Duodenal mucosa (tissue), 2 donors: ENCODE measurements around the gene SCAMP5.

Experiments used
- H3K27ac ChIP-seq: one replicate; pipeline ENCODE4 v1.7.0; 2013; ENCODE audit warnings: low read depth, low read length
- H3K27me3 ChIP-seq, 2 donors: one replicate each; pipeline ENCODE4 v1.7.0; 2013; ENCODE audit warnings: low read length in 2 of 2, control low read depth in 1 of 2; ENCODE audit not compliant: insufficient read depth in 2 of 2, control insufficient read depth in 1 of 2
- H3K36me3 ChIP-seq, 2 donors: one replicate each; pipeline ENCODE4 v1.7.0; 2013; ENCODE audit warnings: low read length in 2 of 2, control low read depth in 1 of 2; ENCODE audit not compliant: insufficient read depth in 2 of 2, control insufficient read depth in 1 of 2
- H3K4me1 ChIP-seq, 2 donors: one replicate each; pipeline ENCODE4 v1.7.0; 2013; ENCODE audit warnings: low read length in 2 of 2, control low read depth in 1 of 2; ENCODE audit not compliant: insufficient read depth in 2 of 2, control insufficient read depth in 1 of 2
- H3K4me3 ChIP-seq, 2 donors: one replicate each; pipeline ENCODE4 v1.7.0; 2013; ENCODE audit warnings: low read length in 2 of 2, low read depth in 1 of 2
- H3K9ac ChIP-seq, 2 donors: one replicate each; pipeline ENCODE4 v1.7.0; 2013; ENCODE audit warnings: low read length in 2 of 2, low read depth in 1 of 2
- H3K9me3 ChIP-seq, 2 donors: one replicate each; pipeline ENCODE4 v1.7.0; 2013; ENCODE audit warnings: low read length in 2 of 2, control low read depth in 1 of 2; ENCODE audit not compliant: control insufficient read depth in 1 of 2

The SCAMP5 gene

GRCh38 chr15:74967670-74968069, 27.7 kb upstream of the SCAMP5 start:
- H3K27ac ChIP-seq, result no peak overlapping the region
- H3K36me3 ChIP-seq, result no peaks in the 10 kb centered on the region
- no peaks in the 10 kb centered on the region for H3K4me1 ChIP-seq
- no peaks in the 10 kb centered on the region for H3K27me3 ChIP-seq
- no peak overlapping the region for H3K4me3 ChIP-seq
- H3K9ac ChIP-seq, result no peak overlapping the region
- H3K9me3 ChIP-seq, result no peaks in the 10 kb centered on the region

GRCh38 chr15:74976159-74976558, 19.2 kb upstream of the SCAMP5 start:
- no peaks in the 10 kb centered on the region for H3K27me3 ChIP-seq
- no peaks in the 10 kb centered on the region for H3K4me1 ChIP-seq
- H3K4me3 ChIP-seq, result no peak overlapping the region
- H3K9ac ChIP-seq, result no peak overlapping the region
- H3K9me3 ChIP-seq, result no peaks in the 10 kb centered on the region
- no peaks in the 10 kb centered on the region for H3K36me3 ChIP-seq
- no peak overlapping the region for H3K27ac ChIP-seq

GRCh38 chr15:74977599-74977998, 17.8 kb upstream of the SCAMP5 start:
- no peaks in the 10 kb centered on the region for H3K4me1 ChIP-seq
- H3K4me3 ChIP-seq, result no peak overlapping the region
- no peaks in the 10 kb centered on the region for H3K9me3 ChIP-seq
- no peaks in the 10 kb centered on the region for H3K36me3 ChIP-seq
- no peak overlapping the region for H3K27ac ChIP-seq
- no peaks in the 10 kb centered on the region for H3K27me3 ChIP-seq
- H3K9ac ChIP-seq, result no peak overlapping the region

- no peak overlapping the region for H3K27ac ChIP-seq
- no peaks in the 10 kb centered on the region for H3K4me1 ChIP-seq
- H3K9ac ChIP-seq, result no peak overlapping the region
- no peaks in the 10 kb centered on the region for H3K27me3 ChIP-seq
- H3K36me3 ChIP-seq, result no peaks in the 10 kb centered on the region
- H3K4me3 ChIP-seq, result no peak overlapping the region
- no peaks in the 10 kb centered on the region for H3K9me3 ChIP-seq
Measured at GRCh38 chr15:74978077-74978476, 17.3 kb upstream of the SCAMP5 start.

GRCh38 chr15:74978503-74978902, 16.9 kb upstream of the SCAMP5 start:
- Histone ChIP-seq H3K27me3 (no peaks in the 10 kb centered on the region), H3K9me3 (no peaks in the 10 kb centered on the region), H3K9ac (no peak overlapping the region), H3K4me1 (no peaks in the 10 kb centered on the region), H3K27ac (no peak overlapping the region), H3K36me3 (no peaks in the 10 kb centered on the region), H3K4me3 (no peak overlapping the region)

DNA sequence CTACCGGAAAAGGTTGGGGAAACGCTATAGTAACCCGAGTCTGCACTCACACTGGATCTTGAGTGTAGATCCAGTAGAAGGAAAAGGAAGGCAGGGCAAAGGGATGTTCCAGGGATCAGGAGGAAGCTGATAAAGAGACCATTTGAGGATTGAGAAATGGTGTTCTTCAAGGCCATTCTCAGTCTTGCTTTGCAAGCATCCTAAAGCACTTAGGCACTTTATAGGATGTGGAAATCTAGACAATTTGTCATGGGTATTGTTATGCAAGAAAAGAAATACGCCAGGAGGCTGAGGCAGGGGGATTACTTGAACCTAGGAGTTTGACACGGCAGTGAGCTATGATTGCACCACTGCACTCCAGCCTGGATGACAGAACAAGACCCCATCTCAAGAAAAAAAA, 13.2 kb upstream of the SCAMP5 start:
- Histone ChIP-seq H3K4me1 (no peaks in the 10 kb centered on the region), H3K27me3 (no peaks in the 10 kb centered on the region), H3K4me3 (no peak overlapping the region), H3K27ac (no peak overlapping the region), H3K9ac (no peak overlapping the region), H3K36me3 (no peaks in the 10 kb centered on the region), H3K9me3 (no peaks in the 10 kb centered on the region)

DNA sequence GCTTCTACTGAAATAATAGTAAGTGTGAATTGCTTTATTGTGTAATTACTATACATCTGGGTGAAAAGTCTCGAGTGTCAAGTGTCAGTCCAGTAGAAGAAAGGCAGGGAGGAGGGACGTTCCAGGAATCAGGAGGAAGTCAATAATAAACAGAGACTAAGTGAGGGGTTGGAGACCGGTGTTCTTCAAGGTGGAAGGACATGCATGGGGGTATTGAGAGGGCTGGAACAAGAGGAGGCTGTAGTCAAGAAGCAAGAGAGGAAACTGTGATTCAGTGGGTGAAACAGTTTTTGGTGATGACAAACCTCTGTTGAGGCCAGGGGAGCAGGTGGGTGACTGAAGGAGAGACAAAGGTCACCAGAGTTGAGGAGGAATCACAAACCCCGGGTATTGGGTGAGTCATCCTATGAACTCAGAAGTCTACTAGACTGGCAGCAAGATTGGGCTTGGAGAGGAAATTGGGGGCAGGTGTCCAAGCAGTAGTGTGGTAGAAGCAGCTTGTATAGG, 11.6 kb upstream of the SCAMP5 start:
- no peak overlapping the region for H3K9ac ChIP-seq
- no peak overlapping the region for H3K4me3 ChIP-seq
- H3K9me3 ChIP-seq, result no peaks in the 10 kb centered on the region
- H3K4me1 ChIP-seq, result no peaks in the 10 kb centered on the region
- no peaks in the 10 kb centered on the region for H3K27me3 ChIP-seq
- no peak overlapping the region for H3K27ac ChIP-seq
- no peaks in the 10 kb centered on the region for H3K36me3 ChIP-seq

DNA sequence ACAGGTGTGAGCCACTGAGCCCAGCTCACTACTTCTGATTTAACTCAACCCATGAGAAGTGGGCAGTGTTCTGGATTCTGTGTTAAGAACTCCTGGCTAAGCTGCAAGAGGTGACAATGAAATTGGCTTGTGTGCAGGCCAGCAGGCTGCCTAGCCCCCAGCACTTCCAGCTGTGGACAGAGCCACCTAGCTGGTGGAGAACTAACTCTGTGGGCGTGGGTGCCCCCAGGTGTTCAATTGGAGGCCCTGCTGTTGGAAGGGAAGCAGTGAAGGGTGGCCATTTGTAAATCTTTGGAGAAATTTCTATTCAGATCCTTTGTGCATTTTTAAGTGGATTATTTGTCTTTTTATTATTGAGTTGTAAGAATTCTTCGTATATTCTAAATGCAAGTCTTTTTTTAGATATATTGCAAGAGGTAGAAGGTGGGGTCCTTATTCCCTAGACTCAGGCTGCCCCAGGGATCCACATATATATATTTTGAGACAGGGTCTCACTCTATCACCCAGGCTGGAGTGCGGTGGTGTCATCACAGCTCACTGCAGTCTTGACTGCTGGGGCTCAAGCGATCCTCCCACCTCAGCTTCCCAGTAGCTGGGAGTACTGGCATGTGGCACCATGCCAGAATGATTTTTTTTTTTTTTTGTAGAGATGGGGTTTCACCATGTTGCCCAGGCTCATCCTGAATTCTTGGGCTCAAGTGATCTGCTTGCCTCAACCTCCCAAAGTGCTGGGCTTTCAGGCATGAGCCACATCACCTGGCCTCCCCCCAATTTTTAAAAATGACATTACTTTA, 7.2 kb upstream of the SCAMP5 start:
- Histone ChIP-seq H3K27me3 (no peaks in the 10 kb centered on the region), H3K4me3 (no peak overlapping the region), H3K36me3 (no peaks in the 10 kb centered on the region), H3K4me1 (no peaks in the 10 kb centered on the region), H3K9me3 (no peaks in the 10 kb centered on the region), H3K27ac (no peak overlapping the region), H3K9ac (no peak overlapping the region)

- Histone ChIP-seq H3K27me3 (no peaks in the 10 kb centered on the region), H3K36me3 (no peaks in the 10 kb centered on the region), H3K4me3 (no peak overlapping the region), H3K9me3 (no peaks in the 10 kb centered on the region), H3K27ac (no peak overlapping the region), H3K9ac (no peak overlapping the region), H3K4me1 (no peaks in the 10 kb centered on the region)
Measured at GRCh38 chr15:74989527-74989926, 5.8 kb upstream of the SCAMP5 start.

DNA sequence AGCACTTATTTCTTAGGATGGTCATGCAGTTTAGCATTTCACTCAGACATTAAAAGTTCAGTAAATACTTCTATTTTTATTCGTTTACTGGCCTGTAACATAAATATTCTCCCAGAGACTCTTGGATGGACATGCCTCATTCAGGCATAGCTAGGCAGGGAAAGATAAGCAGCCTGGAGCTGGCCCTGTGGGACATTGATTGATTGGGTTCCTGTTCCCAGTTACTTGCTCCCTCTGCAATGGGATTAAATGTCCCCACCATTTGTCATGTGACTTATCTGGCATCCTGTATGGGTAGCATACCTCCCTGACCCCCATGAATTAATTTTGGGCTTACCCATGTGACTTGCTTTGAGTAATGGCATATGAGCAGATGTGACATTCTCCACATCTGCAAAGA, 2.7 kb upstream of the SCAMP5 start:
- H3K36me3 ChIP-seq, result no peaks in the 10 kb centered on the region
- H3K27ac ChIP-seq, result no peak overlapping the region
- peaks cover 17 to 18% of the 10 kb centered on the region in 2 donors for H3K4me1 ChIP-seq
- H3K9me3 ChIP-seq, result no peaks in the 10 kb centered on the region
- no peak overlapping the region for H3K9ac ChIP-seq
- peaks cover 4 to 7% of the 10 kb centered on the region in 2 donors for H3K27me3 ChIP-seq
- no peak overlapping the region for H3K4me3 ChIP-seq
